SU-DHL-6 (cell line): ENCODE data around the gene PHRF1.

Experiments used
- H2AFZ ChIP-seq: fragments of 200-600 bp; sonication (generic); 2 replicates; pipeline ENCODE4 v1.6.1; 2014; ENCODE audit warnings: low read depth, mild to moderate bottlenecking, moderate library complexity, mixed read lengths, antibody characterized with exemption, low read length; ENCODE audit not compliant: severe bottlenecking
- H3F3A ChIP-seq: fragments of 200-600 bp; shearing (Covaris generic); 2 replicates; pipeline ENCODE4 v1.6.0; 2016; ENCODE audit warnings: antibody characterized with exemption, mild to moderate bottlenecking; ENCODE audit not compliant: insufficient read depth
- H3K27ac ChIP-seq: fragments of 200-600 bp; sonication (generic); 2 replicates; pipeline ENCODE4 v1.5.1; 2016; ENCODE audit warnings: low read depth, mild to moderate bottlenecking, low read length, moderate library complexity, mixed read lengths
- H3K27me3 ChIP-seq: fragments of 200-600 bp; sonication (generic), shearing (Covaris generic); 2 replicates; pipeline ENCODE4 v1.6.0; 2014; ENCODE audit warnings: mild to moderate bottlenecking, low read length
- H3K36me3 ChIP-seq: fragments of 200-600 bp; sonication (generic); 2 replicates; pipeline ENCODE4 v1.6.1; 2014; ENCODE audit warnings: mild to moderate bottlenecking, low read length, mixed read lengths
- H3K4me2 ChIP-seq: fragments of 300-600, 200-600 bp; shearing (Covaris generic), sonication (generic); 2 replicates; pipeline ENCODE4 v1.6.0; 2014; ENCODE audit warnings: low read length, low read depth, mild to moderate bottlenecking; ENCODE audit not compliant: poor library complexity, severe bottlenecking
- H3K4me3 ChIP-seq: fragments of 200-600 bp; sonication (generic); 2 replicates; pipeline ENCODE4 v1.5.1; 2014; ENCODE audit warnings: antibody characterized with exemption, low read length, mild to moderate bottlenecking, mixed read lengths; ENCODE audit not compliant: insufficient read depth, poor library complexity, severe bottlenecking
- H3K79me2 ChIP-seq: fragments of 200-600 bp; sonication (generic); 2 replicates; pipeline ENCODE4 v1.6.1; 2014; ENCODE audit warnings: mild to moderate bottlenecking, low read length, moderate library complexity; ENCODE audit not compliant: insufficient read depth
- H3K9ac ChIP-seq: fragments of 200-600 bp; sonication (generic); 2 replicates; pipeline ENCODE4 v1.7.0; 2014; ENCODE audit warnings: mild to moderate bottlenecking, low read length
- H3K9me2 ChIP-seq: fragments of 200-600 bp; sonication (generic); replicated peaks from 2 replicates; pipeline ENCODE4 v1.6.1; 2014; ENCODE audit warnings: low read length; ENCODE audit not compliant: insufficient read depth
- H3K9me3 ChIP-seq: fragments of 200-600 bp; sonication (generic); 2 replicates; pipeline ENCODE4 v1.6.1; 2014; ENCODE audit warnings: low read length, mixed read lengths; ENCODE audit not compliant: insufficient read depth
- H4K20me1 ChIP-seq: fragments of 200-600 bp; sonication (generic); 2 replicates; pipeline ENCODE4 v1.6.1; 2014; ENCODE audit warnings: low read depth, mild to moderate bottlenecking, antibody characterized with exemption, low read length, moderate library complexity, mixed read lengths
- CTCF ChIP-seq: fragments of 200-600 bp; sonication (generic); IDR thresholded peaks from one replicate; pipeline ENCODE4 v1.5.1; 2017; ENCODE audit warnings: antibody characterized with exemption, mild to moderate bottlenecking, low read length, moderate library complexity; ENCODE audit not compliant: insufficient read depth, poor library complexity, severe bottlenecking
- EZH2phosphoT487 ChIP-seq: fragments of 200-600 bp; sonication (generic), shearing (Covaris generic); conservative IDR thresholded peaks from 2 replicates; pipeline ENCODE4 v1.6.1; 2018; ENCODE audit warnings: mild to moderate bottlenecking, antibody characterized with exemption, low read length, moderate library complexity, mixed read lengths

PHRF1 gene

GRCh38 chr11:535519-536454 lies 40.5 kb upstream of the PHRF1 start, which contains the start of gene HRAS:
HRAS (minus strand) TSS chr11:535576.
- no peaks in the 10 kb centered on the region for H4K20me1 ChIP-seq
- H3K9me2 ChIP-seq, result no peaks in the 10 kb centered on the region
- TF ChIP-seq CTCF (no peak), EZH2phosphoT487 (no peak)
- peak within 1 kb of the TSS; percentile 55 for H2AFZ ChIP-seq
- H3K79me2 ChIP-seq, result peaks cover 12% of the 10 kb centered on the region
- peak within 1 kb of the TSS; percentile 90 for H3K27ac ChIP-seq
- peak within 1 kb of the TSS; percentile 73 for H3K4me2 ChIP-seq
- peaks cover 11% of the 10 kb centered on the region for H3F3A ChIP-seq
- peak within 1 kb of the TSS; percentile 78 for H3K9ac ChIP-seq
- no peaks in the 10 kb centered on the region for H3K27me3 ChIP-seq
- H3K9me3 ChIP-seq, result no peaks in the 10 kb centered on the region
- peak within 1 kb of the TSS; percentile 73 for H3K4me3 ChIP-seq
- H3K36me3 ChIP-seq, result no peaks in the 10 kb centered on the region

- Histone ChIP-seq H4K20me1 (no peaks in the 10 kb centered on the region), H3F3A (peaks cover 11% of the 10 kb centered on the region), H2AFZ (peak within 1 kb of the TSS; percentile 60), H3K9ac (peak within 1 kb of the TSS; percentile 62), H3K36me3 (no peaks in the 10 kb centered on the region), H3K9me2 (no peaks in the 10 kb centered on the region), H3K4me2 (peak within 1 kb of the TSS; percentile 73), H3K79me2 (peaks cover 12% of the 10 kb centered on the region), H3K27ac (peak within 1 kb of the TSS; percentile 90), H3K9me3 (no peaks in the 10 kb centered on the region), H3K27me3 (no peaks in the 10 kb centered on the region), H3K4me3 (peak within 1 kb of the TSS; percentile 61)
- TF ChIP-seq EZH2phosphoT487, result no peak
- TF ChIP-seq CTCF, result no peak
These were observed 39.2 kb upstream of the PHRF1 start, which contains the start of gene LRRC56 for GRCh38 chr11:536841-537621. LRRC56 (plus strand) TSS chr11:537527; CDS start chr11:540685, 3,158 bp downstream.

GRCh38 chr11:537622-538430 lies 38.4 kb upstream of the PHRF1 start:
- H3K79me2 ChIP-seq, result peaks cover 12% of the 10 kb centered on the region
- peak overlapping the region; percentile 62 for H3K9ac ChIP-seq
- peak overlapping the region; percentile 73 for H3K4me2 ChIP-seq
- no peaks in the 10 kb centered on the region for H3K9me2 ChIP-seq
- no peaks in the 10 kb centered on the region for H3K9me3 ChIP-seq
- no peaks in the 10 kb centered on the region for H3K27me3 ChIP-seq
- H3K36me3 ChIP-seq, result no peaks in the 10 kb centered on the region
- H3F3A ChIP-seq, result peaks cover 11% of the 10 kb centered on the region
- no peaks in the 10 kb centered on the region for H4K20me1 ChIP-seq
- no peak overlapping the region for H3K27ac ChIP-seq
- peak overlapping the region; percentile 15 for H2AFZ ChIP-seq
- H3K4me3 ChIP-seq, result peak overlapping the region; percentile 29
- TF ChIP-seq CTCF, result no peak
